Endothelial cell (in vitro differentiated cells): ENCODE results near the gene USP22. TPM values are rescaled to one million over a fixed set of nuclear protein-coding genes. Genes with fewer than 3 reads are reported as not detected.

Source experiments
- DNase-seq: peaks from one replicate; pipeline ENCODE4 v3.0.0; 2021; ENCODE audit warnings: low spot score
- H3K27ac Mint-ChIP-seq: one replicate; pipeline ENCODE4 v1.8.0; 2021; ENCODE audit warnings: mixed read lengths, inconsistent platforms; ENCODE audit not compliant: unreplicated experiment
- H3K27me3 Mint-ChIP-seq: one replicate; pipeline ENCODE4 v1.8.0; 2021; ENCODE audit warnings: mild to moderate bottlenecking, moderate library complexity, mixed read lengths, inconsistent platforms; ENCODE audit not compliant: unreplicated experiment
- H3K36me3 Mint-ChIP-seq: one replicate; pipeline ENCODE4 v1.8.0; 2021; ENCODE audit warnings: mild to moderate bottlenecking, low read depth, mixed read lengths, inconsistent platforms; ENCODE audit not compliant: unreplicated experiment
- H3K4me1 Mint-ChIP-seq: one replicate; pipeline ENCODE4 v1.8.0; 2021; ENCODE audit warnings: mild to moderate bottlenecking, mixed read lengths, inconsistent platforms; ENCODE audit not compliant: unreplicated experiment
- H3K4me3 Mint-ChIP-seq: one replicate; pipeline ENCODE4 v1.8.0; 2021; ENCODE audit warnings: mild to moderate bottlenecking, mixed read lengths, inconsistent platforms; ENCODE audit not compliant: unreplicated experiment
- H3K9me3 Mint-ChIP-seq: one replicate; pipeline ENCODE4 v1.8.0; 2021; ENCODE audit warnings: mixed read lengths, inconsistent platforms; ENCODE audit not compliant: unreplicated experiment
- total RNA-seq: library from RNA; stranded (reverse); fragmentation: NEBNext Ultra II Directional; extraction: Animal tissue kit (Norgen Biotek cat#: 25700); gene quantifications from one replicate; pipeline ENCODE4 v1.2.1, GENCODE V29; 2021; ENCODE audit not compliant: unreplicated experiment
- TF ChIP-seq, protein P1 (sequence below): fragments of 200-600 bp; sonication (generic); IDR thresholded peaks from one replicate; pipeline ENCODE4 v1.5.0; 2021; ENCODE audit warnings: antibody characterized with exemption; ENCODE audit not compliant: unreplicated experiment

Gene USP22
- total RNA-seq, 1 donor from 2014 or later, result 294 TPM

DNA sequence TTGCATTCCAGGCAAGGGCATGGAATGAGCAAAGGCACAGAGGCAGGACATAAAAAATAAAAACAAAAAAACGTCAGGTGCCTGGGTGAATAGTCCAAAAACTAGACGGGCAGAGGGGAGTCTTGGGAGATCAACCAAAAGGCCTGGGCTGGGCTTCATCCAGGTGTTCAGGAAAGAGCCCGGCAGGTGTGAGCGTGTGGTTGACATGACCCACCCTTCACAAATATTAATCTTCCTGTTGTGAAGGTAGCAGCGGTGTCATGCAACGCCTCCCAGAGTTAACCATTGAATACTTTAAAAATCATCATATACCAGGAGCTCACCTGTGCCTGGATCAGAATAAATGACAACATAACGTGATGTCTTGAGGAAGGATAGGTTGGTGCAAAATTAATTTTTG lies 90.6 kb downstream of the USP22 start:
- no peak overlapping the region for H3K27ac Mint-ChIP-seq
- no peaks in the 10 kb centered on the region for H3K27me3 Mint-ChIP-seq
- no peaks in the 10 kb centered on the region for H3K9me3 Mint-ChIP-seq
- DNase-seq, result no peak
- no peaks in the 10 kb centered on the region for H3K4me1 Mint-ChIP-seq
- no peaks in the 10 kb centered on the region for H3K36me3 Mint-ChIP-seq
- TF ChIP-seq, protein P1, sequence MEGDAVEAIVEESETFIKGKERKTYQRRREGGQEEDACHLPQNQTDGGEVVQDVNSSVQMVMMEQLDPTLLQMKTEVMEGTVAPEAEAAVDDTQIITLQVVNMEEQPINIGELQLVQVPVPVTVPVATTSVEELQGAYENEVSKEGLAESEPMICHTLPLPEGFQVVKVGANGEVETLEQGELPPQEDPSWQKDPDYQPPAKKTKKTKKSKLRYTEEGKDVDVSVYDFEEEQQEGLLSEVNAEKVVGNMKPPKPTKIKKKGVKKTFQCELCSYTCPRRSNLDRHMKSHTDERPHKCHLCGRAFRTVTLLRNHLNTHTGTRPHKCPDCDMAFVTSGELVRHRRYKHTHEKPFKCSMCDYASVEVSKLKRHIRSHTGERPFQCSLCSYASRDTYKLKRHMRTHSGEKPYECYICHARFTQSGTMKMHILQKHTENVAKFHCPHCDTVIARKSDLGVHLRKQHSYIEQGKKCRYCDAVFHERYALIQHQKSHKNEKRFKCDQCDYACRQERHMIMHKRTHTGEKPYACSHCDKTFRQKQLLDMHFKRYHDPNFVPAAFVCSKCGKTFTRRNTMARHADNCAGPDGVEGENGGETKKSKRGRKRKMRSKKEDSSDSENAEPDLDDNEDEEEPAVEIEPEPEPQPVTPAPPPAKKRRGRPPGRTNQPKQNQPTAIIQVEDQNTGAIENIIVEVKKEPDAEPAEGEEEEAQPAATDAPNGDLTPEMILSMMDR, result no peak
- H3K4me3 Mint-ChIP-seq, result no peak overlapping the region

Other genes starting within 250 kb of the USP22 start
- gene DHRS7B, start 84.0 kb upstream of the USP22 start, total RNA-seq, result 31.0 TPM
- 36.9 TPM for gene TMEM11, start 171.2 kb upstream of the USP22 start, total RNA-seq
- 30.3 TPM for gene NATD1, start 210.4 kb upstream of the USP22 start, total RNA-seq
- 65.8 TPM for gene MAP2K3, start 241.7 kb upstream of the USP22 start, total RNA-seq